ENCODE results near the gene NR3C2.

The NR3C2 gene

DNA sequence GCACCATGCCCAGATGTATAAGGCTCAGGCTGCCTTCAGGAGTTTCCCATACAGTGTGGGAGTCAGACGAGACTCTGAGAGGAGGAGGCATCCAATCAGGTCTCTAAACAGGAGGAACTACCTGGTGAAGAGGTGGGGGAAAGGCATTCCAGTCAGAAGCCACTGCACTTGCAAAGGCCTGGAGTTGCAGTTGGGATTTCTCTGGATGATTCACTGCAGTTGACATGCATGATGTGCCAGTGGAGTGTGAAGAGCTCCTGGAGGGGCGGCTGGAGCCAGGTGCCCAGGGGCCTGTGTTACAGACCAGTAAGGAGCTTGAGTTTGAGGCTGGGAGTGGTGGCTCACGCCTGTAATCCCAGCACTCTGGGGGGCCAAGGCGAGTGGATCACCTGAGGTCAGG, 371.2 kb downstream of the NR3C2 start:
- TF ChIP-seq, protein P1, sequence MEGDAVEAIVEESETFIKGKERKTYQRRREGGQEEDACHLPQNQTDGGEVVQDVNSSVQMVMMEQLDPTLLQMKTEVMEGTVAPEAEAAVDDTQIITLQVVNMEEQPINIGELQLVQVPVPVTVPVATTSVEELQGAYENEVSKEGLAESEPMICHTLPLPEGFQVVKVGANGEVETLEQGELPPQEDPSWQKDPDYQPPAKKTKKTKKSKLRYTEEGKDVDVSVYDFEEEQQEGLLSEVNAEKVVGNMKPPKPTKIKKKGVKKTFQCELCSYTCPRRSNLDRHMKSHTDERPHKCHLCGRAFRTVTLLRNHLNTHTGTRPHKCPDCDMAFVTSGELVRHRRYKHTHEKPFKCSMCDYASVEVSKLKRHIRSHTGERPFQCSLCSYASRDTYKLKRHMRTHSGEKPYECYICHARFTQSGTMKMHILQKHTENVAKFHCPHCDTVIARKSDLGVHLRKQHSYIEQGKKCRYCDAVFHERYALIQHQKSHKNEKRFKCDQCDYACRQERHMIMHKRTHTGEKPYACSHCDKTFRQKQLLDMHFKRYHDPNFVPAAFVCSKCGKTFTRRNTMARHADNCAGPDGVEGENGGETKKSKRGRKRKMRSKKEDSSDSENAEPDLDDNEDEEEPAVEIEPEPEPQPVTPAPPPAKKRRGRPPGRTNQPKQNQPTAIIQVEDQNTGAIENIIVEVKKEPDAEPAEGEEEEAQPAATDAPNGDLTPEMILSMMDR (conservative IDR thresholded peaks at IDR 0.05; ENCODE audit: low read depth, low read length), result no peak
- H3K4me3 ChIP-seq (ENCODE audit: low read length), result no peak overlapping the region
- no peak for DNase-seq (ENCODE audit: low read depth)

DNA sequence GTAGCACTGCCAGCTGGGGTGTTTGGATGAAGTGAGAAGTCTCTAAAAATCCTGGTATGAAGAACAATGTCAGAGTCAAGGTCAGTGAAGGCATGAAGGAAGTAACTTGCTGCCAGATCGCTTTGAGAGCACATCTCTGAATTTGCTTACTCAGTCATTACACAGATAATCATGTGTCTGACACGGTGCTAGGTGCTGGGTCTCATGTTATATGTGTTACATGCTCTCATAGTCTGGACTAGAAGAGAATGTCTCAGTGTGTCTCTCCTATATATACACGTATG, 372.4 kb downstream of the NR3C2 start:
- H3K4me3 ChIP-seq (ENCODE audit: low read length), result no peak overlapping the region
- TF ChIP-seq, protein P1 (conservative IDR thresholded peaks at IDR 0.05; ENCODE audit: low read depth, low read length), result no peak
- DNase-seq (ENCODE audit: low read depth), result no peak

GRCh38 chr4:148069086-148069894, 372.9 kb downstream of the NR3C2 start:
- H3K4me3 ChIP-seq (ENCODE audit: low read length), result no peak overlapping the region
- DNase-seq (ENCODE audit: low read depth), result no peak
- TF ChIP-seq, protein P1 (conservative IDR thresholded peaks at IDR 0.05; ENCODE audit: low read depth, low read length), result no peak

DNA sequence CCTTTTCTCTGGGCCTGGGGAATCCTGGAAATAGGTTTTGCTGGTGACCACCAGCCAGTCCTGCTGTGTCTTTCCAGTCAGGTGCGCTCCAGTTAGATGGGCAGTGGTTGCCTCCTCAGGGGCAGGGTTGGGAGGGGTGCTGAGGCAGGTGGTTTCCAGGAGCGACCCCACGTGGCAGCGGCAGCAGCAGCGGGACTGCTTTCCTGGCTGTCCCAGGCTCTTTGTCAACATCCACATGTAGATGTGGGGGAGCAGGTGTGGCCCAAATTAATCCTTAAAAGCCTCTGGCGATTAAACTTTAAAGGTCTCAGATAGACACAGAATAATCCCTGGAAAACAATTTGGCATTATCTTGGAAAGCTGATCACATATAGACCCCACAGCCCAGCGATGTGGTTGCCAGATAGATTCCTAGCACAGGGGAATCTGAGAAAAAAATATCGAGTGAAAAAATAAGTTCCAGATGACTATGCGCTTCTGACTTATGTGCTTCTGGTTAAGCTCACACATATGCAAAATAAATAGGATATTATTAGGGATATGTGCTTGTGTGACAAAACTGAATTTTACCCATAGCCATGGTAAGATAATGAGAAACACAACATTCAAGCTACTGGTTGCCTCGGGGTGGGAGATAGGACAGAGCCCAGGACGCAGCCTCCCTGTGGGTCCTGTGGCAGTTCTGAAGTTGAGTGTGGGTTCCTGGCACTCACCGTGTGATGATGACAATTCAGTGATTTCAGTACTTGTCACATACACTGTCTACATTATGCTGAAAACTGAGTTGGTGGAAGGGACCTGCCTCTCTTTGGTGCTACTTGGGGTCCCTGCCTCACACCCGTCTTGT, 373.9 kb downstream of the NR3C2 start:
- H3K4me3 ChIP-seq (ENCODE audit: low read length), result no peak overlapping the region
- DNase-seq (ENCODE audit: low read depth), result no peak
- TF ChIP-seq, protein P1 (conservative IDR thresholded peaks at IDR 0.05; ENCODE audit: low read depth, low read length), result peak; percentile 10

GRCh38 chr4:148067301-148067916, 374.8 kb downstream of the NR3C2 start:
- TF ChIP-seq, protein P1 (conservative IDR thresholded peaks at IDR 0.05; ENCODE audit: low read depth, low read length), result no peak
- H3K4me3 ChIP-seq (ENCODE audit: low read length), result no peak overlapping the region
- DNase-seq (ENCODE audit: low read depth), result no peak

DNA sequence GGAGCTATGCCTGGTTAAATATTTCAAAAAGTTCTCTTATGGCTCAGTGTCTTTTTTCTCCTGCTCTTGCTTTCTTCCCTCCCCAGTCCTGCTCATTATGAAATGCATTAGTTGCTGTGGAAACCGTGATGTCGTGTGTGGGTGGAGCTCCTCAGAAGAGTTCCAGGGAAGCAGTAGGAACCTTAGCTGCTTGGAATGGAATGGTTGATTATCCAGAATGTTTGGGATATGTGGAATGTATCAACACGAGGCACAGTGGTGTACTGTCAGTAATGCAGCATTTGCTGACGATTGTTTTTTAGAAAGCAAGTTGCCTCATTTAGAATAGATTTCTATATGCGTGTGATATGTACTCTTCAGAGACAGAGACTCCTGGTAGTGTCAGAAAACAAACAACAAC, 377.1 kb downstream of the NR3C2 start:
- DNase-seq (ENCODE audit: low read depth), result peak; percentile 46
- H3K4me3 ChIP-seq (ENCODE audit: low read length), result no peak overlapping the region
- TF ChIP-seq, protein P1 (conservative IDR thresholded peaks at IDR 0.05; ENCODE audit: low read depth, low read length), result no peak
